NT2/D1 (cell line): Measurements from ENCODE around the gene CUEDC2.

Source experiments
- DNase-seq: peaks from one replicate; pipeline ENCODE4 v3.0.0-alpha.2; 2011; ENCODE audit warnings: low read depth, low spot score
- H3K27me3 ChIP-seq: 2 replicates; pipeline ENCODE4 v1.6.0; 2011; ENCODE audit warnings: mild to moderate bottlenecking; ENCODE audit not compliant: insufficient read length, insufficient read depth
- H3K36me3 ChIP-seq: 2 replicates; pipeline ENCODE4 v1.6.1; 2011; ENCODE audit warnings: mild to moderate bottlenecking, low read length, mixed read lengths; ENCODE audit not compliant: insufficient read depth, insufficient read length
- H3K4me1 ChIP-seq: 2 replicates; pipeline ENCODE4 v1.5.1; 2011; ENCODE audit not compliant: insufficient read depth, insufficient read length
- H3K4me3 ChIP-seq: 2 replicates; pipeline ENCODE4 v1.5.1; 2011; ENCODE audit warnings: low read depth; ENCODE audit not compliant: insufficient read length
- H3K9ac ChIP-seq: 2 replicates; pipeline ENCODE4 v1.6.0; 2011; ENCODE audit warnings: low read depth; ENCODE audit not compliant: insufficient read length
- H3K9me3 ChIP-seq: 2 replicates; pipeline ENCODE4 v1.5.1; 2011; ENCODE audit warnings: mild to moderate bottlenecking, low read length; ENCODE audit not compliant: insufficient read depth
- SUZ12 ChIP-seq: IDR thresholded peaks from 2 replicates; pipeline ENCODE4 v1.6.1; 2011; ENCODE audit not compliant: insufficient read length, insufficient read depth; ENCODE audit errors: extremely low read depth
- YY1 ChIP-seq: IDR thresholded peaks from 2 replicates; pipeline ENCODE4 v1.6.1; 2011; ENCODE audit not compliant: insufficient read length, insufficient read depth
- ZNF274 ChIP-seq: IDR thresholded peaks from 2 replicates; pipeline ENCODE4 v1.6.1; 2011; ENCODE audit warnings: mild to moderate bottlenecking, low read depth, low read length

CUEDC2 gene

DNA sequence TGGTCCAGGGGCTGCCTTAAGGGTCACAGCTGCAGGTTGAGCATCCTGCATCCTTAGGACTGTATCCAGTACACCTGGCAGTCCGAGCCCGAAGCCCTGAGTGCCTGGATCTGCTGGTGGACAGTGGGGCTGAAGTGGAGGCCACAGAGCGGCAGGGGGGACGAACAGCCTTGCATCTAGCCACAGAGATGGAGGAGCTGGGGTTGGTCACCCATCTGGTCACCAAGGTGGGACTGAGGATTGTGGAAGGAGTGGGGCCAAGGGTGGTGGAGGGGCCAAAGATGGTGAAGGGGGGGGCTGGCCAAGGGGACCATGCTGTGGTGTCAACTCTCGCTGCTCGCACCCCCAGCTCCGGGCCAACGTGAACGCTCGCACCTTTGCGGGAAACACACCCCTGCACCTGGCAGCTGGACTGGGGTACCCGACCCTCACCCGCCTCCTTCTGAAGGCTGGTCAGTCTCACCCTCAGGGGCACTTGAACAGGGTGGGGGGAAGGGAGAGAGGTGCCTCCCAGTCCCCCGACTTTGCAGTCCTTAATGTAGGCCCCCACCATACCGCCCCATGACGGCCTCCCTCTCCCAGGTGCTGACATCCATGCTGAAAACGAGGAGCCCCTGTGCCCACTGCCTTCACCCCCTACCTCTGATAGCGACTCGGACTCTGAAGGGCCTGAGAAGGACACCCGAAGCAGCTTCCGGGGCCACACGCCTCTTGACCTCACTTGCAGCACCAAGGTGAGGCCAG is 31.6 kb downstream of the CUEDC2 start:
- Histone ChIP-seq H3K9ac (no peak overlapping the region), H3K36me3 (peaks cover 73% of the 10 kb centered on the region), H3K27me3 (no peaks in the 10 kb centered on the region), H3K9me3 (no peaks in the 10 kb centered on the region), H3K4me3 (no peak overlapping the region), H3K4me1 (peaks cover 32% of the 10 kb centered on the region)
- TF ChIP-seq ZNF274 (no peak), SUZ12 (no peak), YY1 (no peak)
- no peak for DNase-seq

DNA sequence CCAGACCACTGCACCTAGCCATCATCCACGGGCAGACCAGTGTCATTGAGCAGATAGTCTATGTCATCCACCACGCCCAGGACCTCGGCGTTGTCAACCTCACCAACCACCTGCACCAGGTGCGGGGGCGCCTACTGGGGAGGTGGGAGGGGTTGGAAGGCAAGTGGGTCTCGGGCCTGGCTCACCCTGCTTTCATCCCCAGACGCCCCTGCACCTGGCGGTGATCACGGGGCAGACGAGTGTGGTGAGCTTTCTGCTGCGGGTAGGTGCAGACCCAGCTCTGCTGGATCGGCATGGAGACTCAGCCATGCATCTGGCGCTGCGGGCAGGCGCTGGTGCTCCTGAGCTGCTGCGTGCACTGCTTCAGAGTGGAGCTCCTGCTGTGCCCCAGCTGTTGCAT is 32.3 kb downstream of the CUEDC2 start:
- Histone ChIP-seq H3K9me3 (no peaks in the 10 kb centered on the region), H3K4me1 (peaks cover 32% of the 10 kb centered on the region), H3K36me3 (peaks cover 73% of the 10 kb centered on the region), H3K4me3 (no peak overlapping the region), H3K27me3 (no peaks in the 10 kb centered on the region), H3K9ac (peak overlapping the region; percentile 66)
- DNase-seq = no peak
- no peak for TF ChIP-seq YY1
- no peak for TF ChIP-seq SUZ12
- no peak for TF ChIP-seq ZNF274

DNA sequence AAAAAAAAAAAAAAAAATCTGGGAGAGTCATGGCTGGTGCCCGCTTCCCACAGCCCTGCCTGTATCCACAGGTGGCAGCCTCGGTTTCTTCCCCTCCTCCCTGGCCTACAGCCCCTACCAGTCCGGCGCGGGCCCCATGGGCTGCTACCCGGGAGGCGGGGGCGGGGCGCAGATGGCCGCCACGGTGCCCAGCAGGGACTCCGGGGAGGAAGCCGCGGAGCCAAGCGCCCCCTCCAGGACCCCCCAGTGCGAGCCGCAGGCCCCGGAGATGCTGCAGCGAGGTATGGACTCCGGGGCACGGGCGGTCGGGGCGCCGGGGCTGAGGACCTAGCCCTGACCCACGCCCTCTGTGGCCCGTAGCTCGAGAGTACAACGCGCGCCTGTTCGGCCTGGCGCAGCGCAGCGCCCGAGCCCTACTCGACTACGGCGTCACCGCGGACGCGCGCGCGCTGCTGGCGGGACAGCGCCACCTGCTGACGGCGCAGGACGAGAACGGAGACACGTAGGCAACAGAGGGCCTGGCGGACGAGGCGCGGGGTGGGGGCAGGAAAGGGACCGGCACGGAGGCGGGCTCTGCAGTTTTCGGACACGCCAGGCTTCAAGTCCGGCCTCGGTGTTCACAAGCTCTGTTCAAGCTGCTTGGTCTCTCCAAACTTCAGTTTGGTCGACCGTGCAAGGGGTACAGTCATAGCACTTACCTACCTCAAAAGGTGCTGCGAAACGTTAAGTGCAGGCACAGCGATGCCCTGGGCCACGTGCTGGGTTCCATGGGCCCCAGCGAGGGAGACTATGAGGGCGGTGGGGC is 33.0 kb downstream of the CUEDC2 start:
- H3K27me3 ChIP-seq = no peaks in the 10 kb centered on the region
- no peak for DNase-seq
- H3K4me1 ChIP-seq = peaks cover 35% of the 10 kb centered on the region
- peak overlapping the region; percentile 66 for H3K9ac ChIP-seq
- TF ChIP-seq ZNF274 = no peak
- no peak for TF ChIP-seq YY1
- TF ChIP-seq SUZ12 = no peak
- H3K36me3 ChIP-seq = peaks cover 70% of the 10 kb centered on the region
- H3K9me3 ChIP-seq = no peaks in the 10 kb centered on the region
- H3K4me3 ChIP-seq = peak overlapping the region; percentile 15

DNA sequence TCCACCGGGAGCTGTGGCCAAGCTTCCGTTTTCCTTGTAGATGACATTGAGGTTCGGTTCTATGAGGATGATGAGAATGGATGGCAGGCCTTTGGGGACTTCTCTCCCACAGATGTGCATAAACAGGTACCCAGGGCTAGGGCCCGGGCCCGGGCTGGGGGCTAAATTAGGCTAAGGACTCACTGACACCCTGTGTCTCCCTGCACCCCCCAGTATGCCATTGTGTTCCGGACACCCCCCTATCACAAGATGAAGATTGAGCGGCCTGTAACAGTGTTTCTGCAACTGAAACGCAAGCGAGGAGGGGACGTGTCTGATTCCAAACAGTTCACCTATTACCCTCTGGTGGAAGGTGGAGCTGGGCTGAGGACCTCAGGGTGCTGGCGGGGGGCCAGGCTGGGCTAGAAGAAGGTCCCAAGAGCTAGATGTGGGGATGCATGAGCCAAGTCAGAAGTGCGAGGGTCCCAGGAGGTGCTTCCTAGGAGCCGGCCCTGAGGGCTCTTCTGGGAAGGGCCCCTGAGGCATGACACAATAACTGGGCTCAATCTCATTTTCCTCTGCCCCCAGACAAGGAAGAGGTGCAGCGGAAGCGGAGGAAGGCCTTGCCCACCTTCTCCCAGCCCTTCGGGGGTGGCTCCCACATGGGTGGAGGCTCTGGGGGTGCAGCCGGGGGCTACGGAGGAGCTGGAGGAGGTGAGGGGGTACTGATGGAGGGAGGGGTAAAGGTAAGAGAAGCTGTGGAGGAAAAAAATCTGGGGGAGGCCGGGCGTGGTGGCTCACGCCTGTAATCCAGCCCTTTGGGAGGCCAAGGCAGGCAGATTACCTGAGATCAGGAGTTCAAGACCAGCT is 34.0 kb downstream of the CUEDC2 start:
- no peak for DNase-seq
- H3K4me1 ChIP-seq = peaks cover 32% of the 10 kb centered on the region
- H3K9me3 ChIP-seq = no peaks in the 10 kb centered on the region
- no peak overlapping the region for H3K9ac ChIP-seq
- H3K27me3 ChIP-seq = no peaks in the 10 kb centered on the region
- no peak overlapping the region for H3K4me3 ChIP-seq
- peaks cover 62% of the 10 kb centered on the region for H3K36me3 ChIP-seq
- no peak for TF ChIP-seq ZNF274
- no peak for TF ChIP-seq YY1
- no peak for TF ChIP-seq SUZ12

DNA sequence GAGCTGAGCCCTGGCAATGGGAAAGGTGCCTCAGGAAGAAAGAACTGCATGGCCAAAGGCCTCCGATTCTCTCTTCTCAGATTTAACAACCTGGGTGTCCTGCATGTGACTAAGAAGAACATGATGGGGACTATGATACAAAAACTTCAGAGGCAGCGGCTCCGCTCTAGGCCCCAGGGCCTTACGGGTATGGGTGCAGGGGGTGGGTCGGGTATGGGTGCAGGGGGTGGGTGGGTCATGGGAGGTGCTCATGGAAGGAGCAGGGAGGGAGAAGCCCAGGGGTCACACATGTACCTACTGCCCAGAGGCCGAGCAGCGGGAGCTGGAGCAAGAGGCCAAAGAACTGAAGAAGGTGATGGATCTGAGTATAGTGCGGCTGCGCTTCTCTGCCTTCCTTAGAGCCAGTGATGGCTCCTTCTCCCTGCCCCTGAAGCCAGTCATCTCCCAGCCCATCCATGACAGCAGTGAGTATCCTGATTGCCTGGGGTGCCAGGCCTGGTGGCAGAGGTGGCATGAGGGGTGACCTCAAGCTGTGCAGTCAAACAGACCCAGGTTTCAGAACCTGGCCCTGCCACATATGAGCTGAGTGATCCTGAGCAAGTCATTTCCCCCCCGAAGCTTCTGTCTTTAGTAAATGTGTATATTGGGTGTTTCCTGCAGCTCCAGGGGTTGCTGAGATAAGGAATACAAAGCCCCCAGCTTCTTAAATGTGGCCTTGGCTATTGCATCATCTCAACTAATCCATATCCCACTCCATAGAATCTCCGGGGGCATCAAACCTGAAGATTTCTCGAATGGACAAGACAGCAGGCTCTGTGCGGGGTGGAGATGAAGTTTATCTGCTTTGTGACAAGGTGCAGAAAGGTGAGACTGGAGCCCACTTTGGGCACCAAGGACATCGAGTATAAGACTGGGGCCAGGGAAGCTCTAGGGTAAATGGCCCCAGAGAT is 34.9 kb downstream of the CUEDC2 start:
- Histone ChIP-seq H3K4me1 (peaks cover 30% of the 10 kb centered on the region), H3K9me3 (no peaks in the 10 kb centered on the region), H3K4me3 (no peak overlapping the region), H3K9ac (no peak overlapping the region), H3K27me3 (peaks cover 4% of the 10 kb centered on the region), H3K36me3 (peaks cover 54% of the 10 kb centered on the region)
- no peak for TF ChIP-seq ZNF274
- no peak for DNase-seq

DNA sequence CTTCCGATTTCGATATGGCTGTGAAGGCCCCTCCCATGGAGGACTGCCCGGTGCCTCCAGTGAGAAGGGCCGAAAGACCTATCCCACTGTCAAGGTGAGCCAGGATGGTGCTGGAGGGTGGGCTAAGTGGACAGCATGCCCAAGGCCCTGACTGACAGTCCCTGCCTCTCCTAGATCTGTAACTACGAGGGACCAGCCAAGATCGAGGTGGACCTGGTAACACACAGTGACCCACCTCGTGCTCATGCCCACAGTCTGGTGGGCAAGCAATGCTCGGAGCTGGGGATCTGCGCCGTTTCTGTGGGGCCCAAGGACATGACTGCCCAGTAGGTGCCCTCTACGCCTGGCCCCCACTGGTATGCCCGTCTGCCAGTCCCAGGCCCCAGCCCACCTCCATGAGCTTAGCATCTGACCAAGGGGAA is 35.6 kb downstream of the CUEDC2 start:
- TF ChIP-seq YY1 = no peak
- no peak for TF ChIP-seq ZNF274
- no peak for TF ChIP-seq SUZ12
- Histone ChIP-seq H3K4me1 (peaks cover 28% of the 10 kb centered on the region), H3K27me3 (peaks cover 4% of the 10 kb centered on the region), H3K9me3 (no peaks in the 10 kb centered on the region), H3K36me3 (peaks cover 48% of the 10 kb centered on the region), H3K4me3 (peak overlapping the region; percentile 77), H3K9ac (peak overlapping the region; percentile 86)
- DNase-seq = no peak

DNA sequence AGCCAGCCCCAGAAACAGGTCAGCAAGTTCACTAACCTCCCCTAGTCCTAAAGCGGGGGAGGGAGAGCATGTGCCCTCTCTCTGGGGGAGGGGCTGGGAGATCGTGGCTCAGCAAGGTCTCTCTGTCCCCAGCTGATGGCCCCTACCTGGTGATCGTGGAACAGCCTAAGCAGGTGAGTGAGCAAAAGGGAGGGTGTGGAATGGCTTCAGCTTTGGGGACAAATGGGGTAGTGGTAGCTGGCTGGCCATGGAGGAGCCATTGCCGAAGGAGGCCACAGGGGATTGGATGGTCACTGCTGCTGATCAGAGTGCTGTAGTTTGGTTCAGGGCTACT is 36.1 kb downstream of the CUEDC2 start:
- Histone ChIP-seq H3K36me3 (peaks cover 43% of the 10 kb centered on the region), H3K4me3 (peak overlapping the region; percentile 77), H3K9me3 (no peaks in the 10 kb centered on the region), H3K9ac (peak overlapping the region; percentile 86), H3K27me3 (peaks cover 4% of the 10 kb centered on the region), H3K4me1 (peaks cover 24% of the 10 kb centered on the region)
- TF ChIP-seq SUZ12 (no peak), ZNF274 (no peak), YY1 (no peak)
- no peak for DNase-seq
